HUES6 (cell line): ENCODE data around the gene REELD1.
A peak's percentile ranks its signal among the peaks of the same experiment; 100 is the strongest.

Experiments used
- H3K27ac ChIP-seq: 2 replicates; pipeline ENCODE4 v1.7.0; 2013; ENCODE audit warnings: low read depth, mild to moderate bottlenecking, low read length, inconsistent platforms
- H3K27me3 ChIP-seq: 2 replicates; pipeline ENCODE4 v1.6.1; 2013; ENCODE audit warnings: low read length; ENCODE audit not compliant: control insufficient read depth, insufficient read depth
- H3K36me3 ChIP-seq: 2 replicates; pipeline ENCODE4 v1.6.1; 2013; ENCODE audit warnings: low read length; ENCODE audit not compliant: control insufficient read depth, insufficient read depth
- H3K4me1 ChIP-seq: 2 replicates; pipeline ENCODE4 v1.6.1; 2013; ENCODE audit warnings: low read length; ENCODE audit not compliant: control insufficient read depth, insufficient read depth
- H3K4me3 ChIP-seq: 2 replicates; pipeline ENCODE4 v1.5.1; 2013; ENCODE audit warnings: low read depth, low read length
- H3K9ac ChIP-seq: one replicate; pipeline ENCODE4 v1.6.1; 2013; ENCODE audit warnings: mild to moderate bottlenecking, low read length
- H3K9me3 ChIP-seq: 2 replicates; pipeline ENCODE4 v1.6.1; 2013; ENCODE audit warnings: low read depth, low read length; ENCODE audit not compliant: control insufficient read depth, insufficient read depth

The REELD1 gene

GRCh38 chr4:146214238-146214637 lies at the start of gene REELD1:
Gene REELD1 (plus strand): TSS chr4:146214538. CDS start chr4:146216953, 2,415 bp downstream.
- no peaks in the 10 kb centered on the region for H3K27me3 ChIP-seq
- H3K36me3 ChIP-seq = no peaks in the 10 kb centered on the region
- no peak within 1 kb of the TSS for H3K27ac ChIP-seq
- no peak within 1 kb of the TSS for H3K9ac ChIP-seq
- H3K9me3 ChIP-seq = no peaks in the 10 kb centered on the region
- no peak within 1 kb of the TSS for H3K4me3 ChIP-seq
- H3K4me1 ChIP-seq = no peaks in the 10 kb centered on the region

GRCh38 chr4:146165221-146165620 lies 49.1 kb upstream of the REELD1 start:
- no peaks in the 10 kb centered on the region for H3K36me3 ChIP-seq
- H3K4me3 ChIP-seq = no peak overlapping the region
- H3K9me3 ChIP-seq = 0 out of 2 replicates have a peak, but pooled peaks cover 6% of the 10 kb centered on the region
- H3K9ac ChIP-seq = no peak overlapping the region
- H3K4me1 ChIP-seq = no peaks in the 10 kb centered on the region
- no peak overlapping the region for H3K27ac ChIP-seq
- H3K27me3 ChIP-seq = no peaks in the 10 kb centered on the region

DNA sequence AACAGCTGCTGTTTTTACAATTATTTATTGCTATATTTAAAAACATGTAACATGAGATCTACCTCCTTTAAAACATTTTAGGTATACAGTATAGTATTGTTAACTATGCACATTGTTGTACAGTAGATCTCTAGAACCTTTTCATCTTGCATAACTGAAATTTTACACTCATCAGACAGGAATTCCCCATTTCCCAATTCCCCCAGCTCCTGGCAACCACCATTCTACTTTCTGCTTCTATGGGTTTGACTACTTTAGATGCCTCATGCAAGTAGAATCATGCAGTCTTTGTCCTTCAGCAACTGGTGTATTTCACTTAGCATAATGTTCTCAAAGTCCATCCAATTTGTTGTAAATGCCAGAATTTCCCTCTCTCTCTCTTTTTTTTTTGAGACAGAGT lies 48.5 kb upstream of the REELD1 start:
- Histone ChIP-seq H3K27me3 (no peaks in the 10 kb centered on the region), H3K9ac (no peak overlapping the region), H3K4me3 (no peak overlapping the region), H3K4me1 (no peaks in the 10 kb centered on the region), H3K9me3 (0 out of 2 replicates have a peak, but pooled peaks cover 6% of the 10 kb centered on the region), H3K36me3 (no peaks in the 10 kb centered on the region), H3K27ac (no peak overlapping the region)

- Histone ChIP-seq H3K36me3 (no peaks in the 10 kb centered on the region), H3K4me1 (no peaks in the 10 kb centered on the region)
These were observed 44.2 kb upstream of the REELD1 start for GRCh38 chr4:146170149-146170548.

GRCh38 chr4:146175541-146176453 lies 38.5 kb upstream of the REELD1 start, which contains the start of gene LSM6:
Gene LSM6 (plus strand): TSS chr4:146175718. CDS start chr4:146182922, 7,204 bp downstream.
- no peaks in the 10 kb centered on the region for H3K27me3 ChIP-seq
- peak within 1 kb of the TSS; percentile 84; the same call in 1 of the 2 replicates for H3K27ac ChIP-seq
- peaks cover 24% of the 10 kb centered on the region for H3K4me1 ChIP-seq
- H3K9ac ChIP-seq = peak within 1 kb of the TSS; percentile 91
- no peaks in the 10 kb centered on the region for H3K36me3 ChIP-seq
- H3K9me3 ChIP-seq = no peaks in the 10 kb centered on the region
- H3K4me3 ChIP-seq = peak within 1 kb of the TSS; percentile 71

More at GRCh38 chr4:146170149-146170548, 44.2 kb upstream of the REELD1 start:
- Histone ChIP-seq H3K4me3 (no peak overlapping the region), H3K9me3 (no peaks in the 10 kb centered on the region), H3K27ac (no peak overlapping the region), H3K9ac (no peak overlapping the region), H3K27me3 (no peaks in the 10 kb centered on the region)

DNA sequence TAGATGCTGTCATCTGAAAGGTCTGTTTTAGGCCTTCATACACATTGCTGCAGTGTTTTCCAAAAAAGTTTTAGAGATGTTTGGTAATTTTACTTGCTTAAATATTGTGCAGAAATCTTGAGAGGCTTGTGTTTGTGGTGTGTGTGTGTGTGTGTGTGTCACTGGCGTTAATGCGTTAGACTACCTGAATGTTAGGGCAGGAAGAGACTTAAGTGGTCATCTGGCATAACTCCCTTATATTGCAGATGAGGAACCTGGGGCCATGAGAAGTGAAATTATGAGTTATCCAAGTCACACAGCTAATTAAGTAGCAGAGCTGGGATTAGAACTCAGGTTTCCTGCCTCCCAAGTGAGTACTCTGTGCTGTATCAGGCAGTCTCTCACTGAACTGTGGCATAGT lies 37.4 kb upstream of the REELD1 start:
- H3K9me3 ChIP-seq = no peaks in the 10 kb centered on the region

GRCh38 chr4:146178126-146178525 lies 36.2 kb upstream of the REELD1 start:
- Histone ChIP-seq H3K27ac (no peak overlapping the region), H3K9ac (no peak overlapping the region), H3K36me3 (peaks cover 8% of the 10 kb centered on the region), H3K4me1 (peaks cover 24% of the 10 kb centered on the region), H3K9me3 (no peaks in the 10 kb centered on the region), H3K27me3 (no peaks in the 10 kb centered on the region), H3K4me3 (no peak overlapping the region)

More for the DNA sequence above, 37.4 kb upstream of the REELD1 start:
- Histone ChIP-seq H3K27me3 (no peaks in the 10 kb centered on the region), H3K4me1 (peaks cover 24% of the 10 kb centered on the region), H3K27ac (no peak overlapping the region), H3K36me3 (no peaks in the 10 kb centered on the region), H3K9ac (no peak overlapping the region), H3K4me3 (peak overlapping the region; percentile 71; the same call in 1 of the 2 replicates)

GRCh38 chr4:146179784-146180370 lies 34.5 kb upstream of the REELD1 start:
- Histone ChIP-seq H3K4me3 (peak overlapping the region; percentile 3; the same call in 1 of the 2 replicates), H3K9me3 (no peaks in the 10 kb centered on the region), H3K4me1 (peaks cover 24% of the 10 kb centered on the region), H3K27me3 (no peaks in the 10 kb centered on the region), H3K27ac (no peak overlapping the region), H3K9ac (no peak overlapping the region), H3K36me3 (peaks cover 12% of the 10 kb centered on the region)

DNA sequence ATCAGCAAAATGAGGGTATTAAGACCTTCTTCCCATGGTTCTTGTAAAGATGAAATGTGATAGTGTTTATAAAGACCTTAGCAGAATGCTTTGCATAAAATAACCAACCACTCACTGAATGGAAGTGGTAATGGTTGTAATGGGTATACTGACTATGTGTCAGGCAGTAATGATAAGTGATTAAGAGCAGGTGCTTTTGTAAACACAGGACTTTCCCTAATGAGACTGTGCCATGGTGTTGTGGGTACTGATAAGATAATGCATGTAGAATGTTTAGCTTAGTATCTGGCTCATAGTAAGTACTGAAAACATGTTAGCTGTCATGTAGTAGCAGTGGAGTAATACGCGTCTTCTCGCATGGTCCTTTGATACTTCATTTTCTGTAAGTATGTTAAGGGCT lies 31.9 kb upstream of the REELD1 start:
- Histone ChIP-seq H3K4me1 (peaks cover 20% of the 10 kb centered on the region), H3K27ac (no peak overlapping the region), H3K4me3 (no peak overlapping the region), H3K36me3 (peaks cover 22% of the 10 kb centered on the region), H3K9me3 (no peaks in the 10 kb centered on the region), H3K27me3 (no peaks in the 10 kb centered on the region), H3K9ac (no peak overlapping the region)

DNA sequence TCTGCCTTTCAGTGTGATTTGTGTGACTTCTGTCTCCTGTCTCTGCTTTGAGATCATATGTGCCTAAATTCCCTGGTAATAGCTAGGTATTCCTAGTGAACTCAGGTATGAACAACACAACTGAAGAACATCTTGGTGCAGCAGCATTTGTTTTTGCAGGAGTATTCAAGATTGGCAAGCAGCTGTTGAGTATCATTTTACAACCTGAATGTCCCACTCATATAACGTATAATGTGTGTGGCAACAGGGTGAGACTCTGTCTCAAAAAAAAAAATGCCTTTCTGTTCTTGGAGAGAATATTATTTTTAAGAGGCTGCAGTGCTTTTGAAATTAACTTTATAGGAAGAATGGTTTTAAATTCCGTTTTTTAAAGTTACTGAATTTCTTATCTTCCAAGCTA lies 31.1 kb upstream of the REELD1 start:
- H3K27me3 ChIP-seq = no peaks in the 10 kb centered on the region
- no peak overlapping the region for H3K4me3 ChIP-seq
- peaks cover 18% of the 10 kb centered on the region for H3K4me1 ChIP-seq

DNA sequence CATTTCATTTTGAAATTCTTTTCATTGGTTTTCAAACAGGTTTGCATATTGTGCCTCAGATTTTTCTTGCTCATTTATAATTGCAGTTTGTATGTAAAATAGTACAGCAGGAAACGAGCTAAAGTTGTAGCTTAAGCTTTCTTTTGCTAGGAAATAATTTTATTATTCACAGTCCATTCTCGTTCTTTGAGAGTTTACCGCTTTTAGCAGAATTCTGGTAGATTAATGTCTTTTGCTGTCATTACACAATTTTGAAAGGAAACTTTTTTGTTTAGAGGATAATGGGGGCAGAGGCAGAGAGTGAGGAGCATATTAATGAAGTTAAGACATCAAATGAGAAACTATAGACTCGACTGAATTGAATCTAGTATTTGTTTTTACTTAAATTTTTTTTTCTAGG lies 28.3 kb upstream of the REELD1 start:
- no peaks in the 10 kb centered on the region for H3K4me1 ChIP-seq
- no peak overlapping the region for H3K9ac ChIP-seq
- H3K27me3 ChIP-seq = no peaks in the 10 kb centered on the region
- peaks cover 54% of the 10 kb centered on the region for H3K36me3 ChIP-seq
- no peak overlapping the region for H3K4me3 ChIP-seq
- H3K9me3 ChIP-seq = no peaks in the 10 kb centered on the region
- H3K27ac ChIP-seq = no peak overlapping the region

More for the DNA sequence above, 31.1 kb upstream of the REELD1 start:
- no peak overlapping the region for H3K9ac ChIP-seq
- H3K9me3 ChIP-seq = no peaks in the 10 kb centered on the region
- peaks cover 26% of the 10 kb centered on the region for H3K36me3 ChIP-seq
- no peak overlapping the region for H3K27ac ChIP-seq
